GM10266 (cell line): Measurements from ENCODE around the gene CLOCK.
A peak's percentile ranks its signal among the peaks of the same experiment; 100 is the strongest.
"Not testable (repeated sequence)": the region's sequence is repeated elsewhere in the genome, so short reads cannot be mapped to it uniquely, and the experiment has no call there.

Experiments used
- DNase-seq: peaks from one replicate; pipeline ENCODE4 v3.0.0; 2012; ENCODE audit errors: extremely low spot score
- CTCF ChIP-seq: IDR thresholded peaks from 2 replicates; pipeline ENCODE4 v1.5.1; 2012; ENCODE audit warnings: mild to moderate bottlenecking, low read depth; ENCODE audit not compliant: control insufficient read depth, insufficient read depth; ENCODE audit errors: missing control alignments

The CLOCK gene

GRCh38 chr4:55568905-55569504 is 22.3 kb upstream of the CLOCK start:
- DNase-seq = no peak
- TF ChIP-seq CTCF = no peak

- DNase-seq = peak; percentile 55
- TF ChIP-seq CTCF = no peak
Observed at GRCh38 chr4:55561889-55562288, 15.2 kb upstream of the CLOCK start.

- TF ChIP-seq CTCF = no peak
- DNase-seq = no peak
Observed at GRCh38 chr4:55560096-55560495, 13.4 kb upstream of the CLOCK start.

GRCh38 chr4:55554453-55555030 is 7.8 kb upstream of the CLOCK start:
- DNase-seq = no peak
- TF ChIP-seq CTCF = peak; percentile 20

GRCh38 chr4:55553441-55554201 is 6.9 kb upstream of the CLOCK start:
- DNase-seq = no peak
- no peak for TF ChIP-seq CTCF

- not testable (repeated sequence) for DNase-seq
Observed at GRCh38 chr4:55551964-55552363, 5.3 kb upstream of the CLOCK start.

GRCh38 chr4:55549888-55550287 is 3.2 kb upstream of the CLOCK start:
- DNase-seq = no peak
- no peak for TF ChIP-seq CTCF
